DND-41 (cell line): ENCODE measurements around the gene BCL2L11.

ENCODE experiments used
- CTCF ChIP-seq: IDR thresholded peaks from 2 replicates; pipeline ENCODE4 v1.5.1; 2012; ENCODE audit warnings: borderline replicate concordance, low read length, moderate library complexity, mild to moderate bottlenecking; ENCODE audit not compliant: poor library complexity, severe bottlenecking; ENCODE audit errors: extremely low read depth
- EZH2 ChIP-seq: IDR thresholded peaks from 3 replicates; pipeline ENCODE4 v1.6.1; 2012; ENCODE audit warnings: borderline replicate concordance, low read depth, mild to moderate bottlenecking, moderate library complexity, low read length, inconsistent platforms; ENCODE audit not compliant: severe bottlenecking

GRCh38 chr2:111145951-111146350 is 25.2 kb downstream of the BCL2L11 start:
- TF ChIP-seq CTCF (no peak), EZH2 (no peak)
